ENCODE measurements around the gene RAB27B.

Gene RAB27B

DNA sequence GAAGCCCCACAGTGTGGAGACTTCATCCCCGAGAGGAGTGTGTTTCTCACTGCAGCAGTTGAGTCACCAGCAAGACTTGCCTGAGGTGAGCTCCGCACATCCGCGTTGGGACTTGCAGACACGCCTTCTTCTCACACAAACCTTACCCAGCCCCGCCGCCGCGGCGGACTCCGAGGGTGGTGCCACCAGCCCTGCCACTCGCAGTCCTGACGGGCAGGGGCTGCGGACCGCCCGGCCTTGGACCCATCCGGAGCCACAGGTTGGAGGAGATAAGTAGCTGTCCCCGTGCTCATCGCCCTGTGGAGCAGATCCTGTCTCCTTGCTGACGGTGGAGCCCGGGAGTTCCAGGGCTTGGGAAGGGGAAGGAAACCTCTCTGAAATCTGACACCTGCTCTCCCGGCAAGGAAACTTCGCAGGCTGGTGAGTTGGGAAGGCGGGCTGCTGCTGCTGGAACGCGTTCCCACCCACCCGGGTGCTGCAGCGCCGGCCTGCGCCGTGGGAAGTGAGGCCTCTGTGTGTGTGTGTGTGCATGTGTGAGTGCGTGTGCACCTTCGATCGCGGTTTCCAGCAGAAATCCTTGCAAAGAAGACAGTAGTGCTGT lies at the start of gene RAB27B:
Gene RAB27B, plus strand, starts transcription at position 197 of the 601 bp plus-strand sequence. CDS start 49,109 bp downstream, outside the sequence.
- Histone ChIP-seq H3K4me3 (ENCODE audit: low read depth, low read length) (no peak within 1 kb of the TSS), H3K36me3 (no peaks in the 10 kb centered on the region), H3K9me3 (ENCODE audit: severe bottlenecking) (peaks cover 2% of the 10 kb centered on the region), H3K27ac (no peak within 1 kb of the TSS), H3K27me3 (ENCODE audit: insufficient read depth, low read depth, severe bottlenecking) (peaks cover 93% of the 10 kb centered on the region)
- TF ChIP-seq CTCF (IDR thresholded peaks at IDR 0.05; ENCODE audit: low read depth, low read length) = no peak
- DNase-seq = peak; percentile 19

DNA sequence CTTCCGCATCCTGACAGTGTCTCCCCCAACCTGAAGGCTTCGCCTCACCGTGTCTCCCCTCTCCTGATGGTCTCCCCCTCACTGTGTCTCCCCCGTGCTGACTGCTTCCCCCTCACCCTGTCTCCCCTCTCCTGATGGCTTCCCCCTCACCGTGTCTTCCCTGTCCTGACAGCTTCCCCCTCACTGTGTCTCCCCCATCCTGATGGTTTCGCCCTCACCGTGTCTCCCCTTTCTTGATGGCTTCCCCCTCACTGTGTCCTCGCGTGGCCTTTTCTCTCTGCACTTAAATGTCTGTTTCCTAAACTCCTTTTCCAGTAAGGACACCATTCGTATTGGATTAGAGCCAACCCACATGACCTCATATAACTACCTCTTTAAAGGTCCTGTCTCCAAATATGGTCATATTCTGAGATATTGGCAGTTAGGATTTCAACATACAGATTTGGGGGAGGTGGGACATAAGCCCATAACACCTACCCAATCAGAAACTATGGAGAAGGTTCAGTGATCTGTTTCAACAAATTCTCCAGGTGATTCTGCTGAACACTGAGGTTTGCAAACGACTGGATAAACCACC lies 47.9 kb upstream of the RAB27B start:
- no peak for TF ChIP-seq CTCF (IDR thresholded peaks at IDR 0.05; ENCODE audit: low read depth, low read length)
- no peak overlapping the region for H3K27ac ChIP-seq
- no peak for DNase-seq

DNA sequence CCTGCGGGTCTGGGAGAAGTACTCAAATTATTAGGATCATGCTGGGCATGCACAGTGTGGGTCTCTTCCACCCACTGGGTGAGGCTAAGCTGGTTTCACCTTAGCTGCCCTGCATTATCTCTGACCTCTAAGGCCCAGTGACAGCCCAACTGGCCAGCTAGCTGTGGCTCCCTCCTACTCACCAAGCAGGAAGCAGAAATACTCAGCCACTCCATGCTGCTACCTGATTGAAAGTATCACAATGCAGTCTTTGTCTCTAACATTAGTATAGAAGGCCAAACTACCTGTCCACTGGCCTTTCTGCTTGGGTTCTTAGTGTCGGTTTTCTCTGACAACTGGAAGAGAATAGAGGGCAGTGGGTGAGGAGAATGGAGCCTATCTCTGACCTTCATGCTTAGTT lies 47.3 kb upstream of the RAB27B start:
- Histone ChIP-seq H3K9me3 (ENCODE audit: severe bottlenecking) (no peaks in the 10 kb centered on the region), H3K36me3 (no peaks in the 10 kb centered on the region), H3K27me3 (ENCODE audit: insufficient read depth, low read depth, severe bottlenecking) (peaks cover 66% of the 10 kb centered on the region), H3K4me3 (ENCODE audit: low read depth, low read length) (no peak overlapping the region), H3K27ac (no peak overlapping the region)
- TF ChIP-seq CTCF (IDR thresholded peaks at IDR 0.05; ENCODE audit: low read depth, low read length) = no peak
- no peak for DNase-seq

More for the DNA sequence above, 47.9 kb upstream of the RAB27B start:
- Histone ChIP-seq H3K9me3 (ENCODE audit: severe bottlenecking) (no peaks in the 10 kb centered on the region), H3K36me3 (no peaks in the 10 kb centered on the region), H3K27me3 (ENCODE audit: insufficient read depth, low read depth, severe bottlenecking) (peaks cover 66% of the 10 kb centered on the region), H3K4me3 (ENCODE audit: low read depth, low read length) (no peak overlapping the region)

DNA sequence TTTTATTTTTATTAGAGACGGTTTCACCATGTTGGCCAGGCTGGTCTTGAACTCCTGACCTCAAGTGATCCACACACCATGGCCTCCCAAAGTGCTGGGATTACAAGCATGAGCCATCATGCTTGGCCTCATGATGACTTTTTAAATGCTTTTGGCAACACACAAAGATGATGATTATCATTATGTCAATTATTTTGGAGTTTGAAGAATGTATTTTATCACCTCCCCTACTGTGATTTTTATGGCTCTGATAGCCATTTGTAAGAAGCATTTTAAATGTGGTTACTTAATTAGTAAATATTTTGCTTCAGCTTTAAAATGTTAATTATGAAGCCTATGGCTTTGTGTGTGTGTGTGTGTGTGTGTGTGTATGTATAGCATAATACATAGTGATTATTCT lies 45.1 kb upstream of the RAB27B start:
- Histone ChIP-seq H3K4me3 (ENCODE audit: low read depth, low read length) (no peak overlapping the region), H3K27me3 (ENCODE audit: insufficient read depth, low read depth, severe bottlenecking) (peaks cover 61% of the 10 kb centered on the region), H3K27ac (no peak overlapping the region), H3K9me3 (ENCODE audit: severe bottlenecking) (no peaks in the 10 kb centered on the region), H3K36me3 (no peaks in the 10 kb centered on the region)
- no peak for TF ChIP-seq CTCF (IDR thresholded peaks at IDR 0.05; ENCODE audit: low read depth, low read length)
- no peak for DNase-seq

DNA sequence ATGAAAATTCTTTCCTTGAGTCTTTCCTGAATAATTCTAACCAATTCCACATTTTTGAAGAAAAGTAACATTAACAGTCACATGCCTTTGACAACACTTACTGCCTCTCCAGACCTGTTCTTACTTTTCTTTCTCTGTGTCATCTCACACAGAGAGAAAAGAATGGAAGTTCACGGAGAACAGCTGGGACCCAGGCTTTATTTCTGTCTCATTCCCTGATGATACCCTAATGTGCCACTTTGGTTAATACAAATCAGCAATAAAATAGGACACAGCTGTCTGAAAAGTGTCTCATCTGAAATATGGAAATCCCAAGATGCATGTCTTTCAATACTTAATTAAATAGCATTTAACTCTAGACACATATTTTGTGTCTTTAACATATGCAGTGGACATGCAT lies 42.1 kb upstream of the RAB27B start:
- TF ChIP-seq CTCF (IDR thresholded peaks at IDR 0.05; ENCODE audit: low read depth, low read length) = no peak

DNA sequence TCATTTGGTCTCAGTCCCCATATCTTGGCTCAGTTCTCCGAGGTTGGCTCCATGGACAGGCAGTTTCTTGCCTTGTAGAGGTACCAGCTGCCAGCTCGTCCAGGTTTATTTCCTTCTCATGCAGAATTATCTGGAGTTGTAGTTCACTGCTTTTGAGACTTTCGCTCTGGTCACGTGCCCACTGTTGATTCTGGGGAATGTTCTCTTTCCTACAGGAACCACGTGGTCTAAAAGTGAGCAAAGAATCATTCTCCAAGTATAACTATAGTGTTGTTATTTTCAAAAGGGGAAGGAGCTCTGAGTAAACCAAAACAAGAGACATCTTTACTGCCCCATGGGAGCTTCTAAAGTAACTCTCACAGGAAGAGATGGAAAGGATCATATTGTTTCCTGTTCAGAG lies 41.2 kb upstream of the RAB27B start:
- no peak for TF ChIP-seq CTCF (IDR thresholded peaks at IDR 0.05; ENCODE audit: low read depth, low read length)
- no peak for DNase-seq
- no peaks in the 10 kb centered on the region for H3K9me3 ChIP-seq (ENCODE audit: severe bottlenecking)
- peaks cover 64% of the 10 kb centered on the region for H3K27me3 ChIP-seq (ENCODE audit: insufficient read depth, low read depth, severe bottlenecking)
- H3K36me3 ChIP-seq = no peaks in the 10 kb centered on the region
- H3K4me3 ChIP-seq (ENCODE audit: low read depth, low read length) = no peak overlapping the region
- H3K27ac ChIP-seq = no peak overlapping the region

More for the DNA sequence above, 42.1 kb upstream of the RAB27B start:
- H3K27me3 ChIP-seq (ENCODE audit: insufficient read depth, low read depth, severe bottlenecking) = peaks cover 59% of the 10 kb centered on the region
- no peak overlapping the region for H3K4me3 ChIP-seq (ENCODE audit: low read depth, low read length)
- H3K9me3 ChIP-seq (ENCODE audit: severe bottlenecking) = no peaks in the 10 kb centered on the region
- no peak overlapping the region for H3K27ac ChIP-seq
- no peaks in the 10 kb centered on the region for H3K36me3 ChIP-seq
- DNase-seq = no peak

Measured in WERI-Rb-1 (cell line).